Spleen (tissue), 11 donors: ENCODE results near the gene MECR. TPM values are rescaled to one million over a fixed set of nuclear protein-coding genes. Genes with fewer than 3 reads are reported as not detected.

Source experiments
- DNase-seq: peaks from one replicate; pipeline ENCODE4 v3.0.0-alpha.2; 2020
- H3K27ac ChIP-seq, 8 donors: fragments of 200-600 bp; sonication (generic) in 7 of 8; 1 replicate in 4 of 8; 2 replicates in 4 of 8; pipeline versions ENCODE4 v1.5.0 to v1.8.0; 2016 to 2021; ENCODE audit warnings: inconsistent platforms in 4 of 8, mild to moderate bottlenecking in 4 of 8, moderate library complexity in 1 of 8
- H3K27me3 ChIP-seq, 7 donors: fragments of 200-600 bp; sonication (generic) in 6 of 7; replicated peaks in 1 of 7; 1 replicate in 4 of 7; 2 replicates in 3 of 7; pipeline versions ENCODE4 v1.5.0 to v1.8.0; 2016 to 2021; ENCODE audit warnings: inconsistent platforms in 3 of 7, mild to moderate bottlenecking in 1 of 7
- H3K36me3 ChIP-seq, 6 donors: fragments of 200-600 bp; sonication (generic) in 5 of 6; 1 replicate in 4 of 6; 2 replicates in 2 of 6; pipeline versions ENCODE4 v1.5.0 to v1.8.0; 2016 to 2021; ENCODE audit warnings: inconsistent platforms in 2 of 6
- H3K4me1 ChIP-seq, 6 donors: fragments of 200-600 bp; sonication (generic) in 5 of 6; 1 replicate in 3 of 6; 2 replicates in 3 of 6; pipeline versions ENCODE4 v1.5.0 to v1.8.0; 2016 to 2021; ENCODE audit warnings: inconsistent platforms in 3 of 6
- H3K4me3 ChIP-seq, 8 donors: fragments of 200-600 bp; sonication (generic) in 7 of 8; 1 replicate in 4 of 8; 2 replicates in 4 of 8; pipeline versions ENCODE4 v1.5.0 to v1.8.0; 2016 to 2021; ENCODE audit warnings: inconsistent platforms in 4 of 8, mild to moderate bottlenecking in 4 of 8, moderate library complexity in 2 of 8
- H3K9me3 ChIP-seq, 8 donors: fragments of 200-600 bp; sonication (generic) in 7 of 8; 1 replicate in 4 of 8; 2 replicates in 4 of 8; pipeline versions ENCODE4 v1.5.0 to v1.8.0; 2016 to 2021; ENCODE audit warnings: inconsistent platforms in 4 of 8
- POLR2A ChIP-seq, 3 donors: fragments of 450-650 bp; IDR thresholded peaks; one replicate each; pipeline ENCODE4 v1.5.1; 2017; ENCODE audit warnings: antibody characterized with exemption in 3 of 3, mild to moderate bottlenecking in 1 of 3
- POLR2AphosphoS5 ChIP-seq, 3 donors: sonication (generic); formaldehyde crosslinking; IDR thresholded peaks; one replicate each; pipeline ENCODE4 v1.5.1; 2017; ENCODE audit warnings: antibody characterized with exemption in 3 of 3
- WGBS, 5 donors: extraction: QIAGEN DNeasy Blood & Tissue Kit in 3 of 5; methylation state at CpG; one replicate each; pipeline versions ENCODE4 v1.1.5 to v1.1.7; 2013 to 2018; 5-methylcytosine and 5-hydroxymethylcytosine counted together
- intact Hi-C: fragments of 100-400 bp; cut with DNase I; formaldehyde crosslinking; loops from one replicate; pipeline ENCODE4 v1.15.0; 2023; ENCODE audit warnings: low total_unique reads
- polyA plus RNA-seq, 3 donors: library from polyadenylated mRNA; stranded (reverse); fragments of 200-250 nt; gene quantifications; one replicate each; pipeline ENCODE4 v1.2.1, GENCODE V29; 2013
- total RNA-seq, 7 donors: library from RNA; depleted of rRNA in 3 of 7; stranded (reverse); fragments of >200 nt in 3 of 7; fragmentation: NEBNext Ultra II Directional in 4 of 7; extraction: Animal tissue kit (Norgen Biotek cat#: 25700) in 4 of 7; gene quantifications; one replicate each; pipeline versions ENCODE4 v1.1.0 to v1.2.1, GENCODE V29; 2016 to 2021
- TF ChIP-seq, protein P1 (sequence below), 11 experiments: fragments of 200-600 bp in 7 of 11; fragments of 450-650 bp in 4 of 11; sonication (generic) in 4 of 11; IDR thresholded peaks in 8 of 11; conservative IDR thresholded peaks in 3 of 11; 1 replicate in 7 of 11; 2 replicates in 4 of 11; pipeline versions ENCODE4 v1.4.0 to v1.8.0; 2016 to 2021; ENCODE audit warnings: antibody characterized with exemption in 11 of 11, inconsistent platforms in 4 of 11, mild to moderate bottlenecking in 1 of 11
- donor health status: healthy with polysubstance abuse.
- donor health status: DM: no; HTN: no; CAD: no; lungs with moderate emphysema.
- donor health status: DM: no; HTN: no; CAD: no.
- donor health status: Bipolar disorder and iron deficiency.
- donor health status: healthy.
- donor health status: DM: no; HTN: no; CAD: no.
- donor health status: DM: yes; HTN: yes; CAD: no.

MECR gene
- total and polyA plus RNA-seq, 10 donors, result 6.4 to 25.4 (median 14.7) TPM

DNA sequence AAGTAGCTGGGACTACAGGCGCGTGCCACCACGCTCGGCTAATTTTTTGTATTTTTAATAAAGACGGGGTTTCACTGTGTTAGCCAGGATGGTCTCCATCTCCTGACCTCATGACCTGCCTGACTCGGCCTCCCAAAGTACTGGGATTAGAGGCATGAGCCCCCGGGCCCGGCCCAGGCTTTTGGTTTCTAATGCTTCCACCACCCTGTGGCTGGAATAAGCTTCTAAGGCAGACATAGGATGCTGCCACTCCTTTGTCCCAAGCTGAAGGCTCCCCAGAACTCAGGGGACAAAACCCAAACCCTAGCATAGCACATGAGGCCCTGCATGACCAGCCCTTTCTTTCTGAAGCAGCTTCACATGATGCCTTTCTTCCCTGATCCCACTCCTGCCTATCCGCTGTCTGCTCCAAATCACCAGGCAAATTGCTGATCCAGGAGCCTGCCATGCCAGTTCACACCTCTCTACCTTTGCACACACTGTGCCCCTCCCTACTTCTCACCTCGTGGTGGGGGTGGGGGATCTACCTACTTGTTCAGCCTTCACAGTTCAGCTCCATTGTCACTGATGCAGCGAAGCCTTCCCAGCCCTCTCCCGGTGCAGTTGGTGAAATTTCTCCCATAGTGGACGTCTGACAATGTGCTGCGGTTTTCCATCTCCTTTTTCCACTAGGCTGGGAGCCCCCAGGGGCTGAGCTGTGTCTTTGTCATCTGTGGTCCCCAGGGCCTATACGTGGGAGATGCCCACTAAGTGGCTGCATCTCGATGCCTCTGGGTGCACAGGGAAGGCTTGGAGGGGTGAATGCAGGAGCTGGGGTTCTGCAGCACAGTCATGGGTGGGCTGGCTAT is 12.5 kb upstream of the MECR start:
- intact Hi-C loops, result no loop called here
- TF ChIP-seq, protein P1, sequence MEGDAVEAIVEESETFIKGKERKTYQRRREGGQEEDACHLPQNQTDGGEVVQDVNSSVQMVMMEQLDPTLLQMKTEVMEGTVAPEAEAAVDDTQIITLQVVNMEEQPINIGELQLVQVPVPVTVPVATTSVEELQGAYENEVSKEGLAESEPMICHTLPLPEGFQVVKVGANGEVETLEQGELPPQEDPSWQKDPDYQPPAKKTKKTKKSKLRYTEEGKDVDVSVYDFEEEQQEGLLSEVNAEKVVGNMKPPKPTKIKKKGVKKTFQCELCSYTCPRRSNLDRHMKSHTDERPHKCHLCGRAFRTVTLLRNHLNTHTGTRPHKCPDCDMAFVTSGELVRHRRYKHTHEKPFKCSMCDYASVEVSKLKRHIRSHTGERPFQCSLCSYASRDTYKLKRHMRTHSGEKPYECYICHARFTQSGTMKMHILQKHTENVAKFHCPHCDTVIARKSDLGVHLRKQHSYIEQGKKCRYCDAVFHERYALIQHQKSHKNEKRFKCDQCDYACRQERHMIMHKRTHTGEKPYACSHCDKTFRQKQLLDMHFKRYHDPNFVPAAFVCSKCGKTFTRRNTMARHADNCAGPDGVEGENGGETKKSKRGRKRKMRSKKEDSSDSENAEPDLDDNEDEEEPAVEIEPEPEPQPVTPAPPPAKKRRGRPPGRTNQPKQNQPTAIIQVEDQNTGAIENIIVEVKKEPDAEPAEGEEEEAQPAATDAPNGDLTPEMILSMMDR (IDR thresholded peaks at IDR 0.05 in 8 of 11, conservative IDR thresholded peaks at IDR 0.05 in 3 of 11), result no peak
- no peak for TF ChIP-seq POLR2AphosphoS5 (IDR thresholded peaks at IDR 0.05)
- TF ChIP-seq POLR2A (IDR thresholded peaks at IDR 0.05), result no peak
- no peak overlapping the region for H3K4me3 ChIP-seq
- peaks cover 2 to 9% (median 4%) of the 10 kb centered on the region in 6 donors for H3K4me1 ChIP-seq
- H3K36me3 ChIP-seq, result no peaks in the 10 kb centered on the region
- no peak for DNase-seq
- H3K9me3 ChIP-seq, result no peaks in the 10 kb centered on the region
- H3K27me3 ChIP-seq, result peaks cover 0 to 58% (median 18%) of the 10 kb centered on the region in 7 donors
- H3K27ac ChIP-seq, result no peak overlapping the region
- 73 to 82% (median 74%) methylated on average over 16 of the region's 16 CpGs for WGBS, 5 donors

DNA sequence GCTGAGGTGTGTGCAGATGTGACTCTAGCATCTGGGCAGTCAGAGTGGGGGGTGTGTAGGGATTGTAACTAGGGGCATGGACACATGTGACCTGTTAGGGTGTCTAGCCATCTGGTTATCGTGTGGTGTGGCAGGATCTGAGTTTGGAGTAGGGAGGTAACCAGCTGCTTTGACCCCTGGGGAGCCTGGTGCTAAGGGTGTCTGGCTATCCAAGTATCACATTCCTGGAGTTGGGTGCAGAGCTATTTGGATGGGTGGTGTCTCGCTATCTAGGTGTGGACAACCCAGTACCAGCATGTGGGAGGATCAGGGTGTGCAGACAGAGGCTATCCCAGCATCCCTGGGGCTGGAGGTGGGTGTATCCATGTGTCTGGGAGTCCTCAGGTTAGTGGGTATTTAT is 10.3 kb upstream of the MECR start:
- H3K27me3 ChIP-seq, result peaks cover 0 to 73% (median 36%) of the 10 kb centered on the region in 7 donors
- no peak for DNase-seq
- 62 to 79% (median 75%) methylated on average over 2 of the region's 2 CpGs for WGBS, 5 donors
- intact Hi-C loops, result no loop called here
- no peak overlapping the region for H3K27ac ChIP-seq
- TF ChIP-seq POLR2AphosphoS5 (IDR thresholded peaks at IDR 0.05), result no peak
- no peak for TF ChIP-seq POLR2A (IDR thresholded peaks at IDR 0.05)
- TF ChIP-seq, protein P1 (IDR thresholded peaks at IDR 0.05 in 8 of 11, conservative IDR thresholded peaks at IDR 0.05 in 3 of 11), result no peak
- H3K36me3 ChIP-seq, result no peaks in the 10 kb centered on the region
- no peaks in the 10 kb centered on the region for H3K9me3 ChIP-seq
- H3K4me1 ChIP-seq, result peaks cover 14 to 28% (median 23%) of the 10 kb centered on the region in 6 donors
- no peak overlapping the region for H3K4me3 ChIP-seq

DNA sequence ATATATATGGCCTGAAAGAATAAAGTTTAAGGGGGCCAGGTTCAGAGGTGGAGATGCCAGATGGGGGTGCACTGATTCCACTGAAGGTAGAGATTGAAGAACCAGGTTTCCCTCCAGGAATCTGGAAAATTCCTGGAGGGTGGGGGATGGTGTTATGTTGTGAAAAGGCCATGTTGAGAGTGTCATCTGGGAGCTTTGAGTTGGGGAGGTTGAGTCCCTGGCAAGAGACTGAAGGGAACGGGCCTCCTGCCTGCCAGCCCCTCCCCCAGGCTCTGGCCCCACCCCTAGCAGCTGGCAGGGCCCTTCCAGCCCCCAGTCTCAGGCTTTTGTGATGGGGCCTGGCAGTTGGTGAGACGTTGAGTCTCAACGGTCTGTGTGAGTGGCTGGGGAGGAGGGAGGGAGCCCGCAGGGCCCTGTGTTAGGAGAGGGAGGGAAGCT is 9.7 kb upstream of the MECR start:
- peaks cover 0 to 73% (median 36%) of the 10 kb centered on the region in 7 donors for H3K27me3 ChIP-seq
- no peak for TF ChIP-seq POLR2A (IDR thresholded peaks at IDR 0.05)
- DNase-seq, result no peak
- H3K9me3 ChIP-seq, result no peaks in the 10 kb centered on the region
- WGBS, 5 donors, result 25 to 44% (median 43%) methylated on average over 4 of the region's 4 CpGs
- intact Hi-C loops, result no loop called here
- H3K27ac ChIP-seq, result no peak overlapping the region
- H3K4me1 ChIP-seq, result peaks cover 16 to 31% (median 26%) of the 10 kb centered on the region in 6 donors
- no peaks in the 10 kb centered on the region for H3K36me3 ChIP-seq
- H3K4me3 ChIP-seq, result no peak overlapping the region

DNA sequence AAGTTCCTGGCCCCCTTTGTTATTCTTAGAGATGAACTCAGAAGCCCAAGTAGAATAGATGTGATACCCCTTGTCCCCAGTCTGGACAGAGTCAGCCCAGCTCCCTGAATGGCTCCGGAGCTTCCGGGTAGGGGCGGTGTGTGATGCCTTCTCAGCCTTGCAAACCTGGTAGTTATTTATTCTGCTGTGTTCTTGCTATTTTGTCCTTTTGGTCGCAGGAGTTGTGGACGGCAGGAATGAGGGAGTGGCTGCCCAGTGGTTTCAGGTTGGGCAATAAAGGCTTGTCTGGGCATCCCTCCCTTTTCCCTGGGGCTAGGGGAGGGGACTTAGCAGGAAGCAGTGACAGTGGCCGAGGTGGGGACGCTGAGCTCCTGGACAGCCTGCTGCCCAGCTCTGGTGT is 8.4 kb upstream of the MECR start:
- TF ChIP-seq, protein P1 (IDR thresholded peaks at IDR 0.05 in 8 of 11, conservative IDR thresholded peaks at IDR 0.05 in 3 of 11), result no peak
- TF ChIP-seq POLR2AphosphoS5 (IDR thresholded peaks at IDR 0.05), result no peak
- TF ChIP-seq POLR2A (IDR thresholded peaks at IDR 0.05), result no peak
- no peak for DNase-seq
- 32 to 58% (median 43%) methylated on average over 7 of the region's 7 CpGs for WGBS, 5 donors
- Histone ChIP-seq H3K27me3 (peaks cover 0 to 82% (median 36%) of the 10 kb centered on the region in 7 donors), H3K27ac (no peak overlapping the region), H3K36me3 (no peaks in the 10 kb centered on the region), H3K4me3 (no peak overlapping the region), H3K4me1 (peaks cover 16 to 31% (median 26%) of the 10 kb centered on the region in 6 donors), H3K9me3 (no peaks in the 10 kb centered on the region)
- intact Hi-C loops, result loop anchor here (5.0 to 10.0 kb wide), 2 partner anchors 1143 to 1476 kb away; no protein-coding TSS in a partner anchor
